ENCODE data around the gene TEDC1. TPM values are rescaled to one million over a fixed set of nuclear protein-coding genes. Genes with fewer than 3 reads are reported as not detected.

The TEDC1 gene
- polyA plus RNA-seq, 1 donor (not counting 4 experiments of a cell fraction or from before 2014, with no cell fraction given) = 5.0 TPM

DNA sequence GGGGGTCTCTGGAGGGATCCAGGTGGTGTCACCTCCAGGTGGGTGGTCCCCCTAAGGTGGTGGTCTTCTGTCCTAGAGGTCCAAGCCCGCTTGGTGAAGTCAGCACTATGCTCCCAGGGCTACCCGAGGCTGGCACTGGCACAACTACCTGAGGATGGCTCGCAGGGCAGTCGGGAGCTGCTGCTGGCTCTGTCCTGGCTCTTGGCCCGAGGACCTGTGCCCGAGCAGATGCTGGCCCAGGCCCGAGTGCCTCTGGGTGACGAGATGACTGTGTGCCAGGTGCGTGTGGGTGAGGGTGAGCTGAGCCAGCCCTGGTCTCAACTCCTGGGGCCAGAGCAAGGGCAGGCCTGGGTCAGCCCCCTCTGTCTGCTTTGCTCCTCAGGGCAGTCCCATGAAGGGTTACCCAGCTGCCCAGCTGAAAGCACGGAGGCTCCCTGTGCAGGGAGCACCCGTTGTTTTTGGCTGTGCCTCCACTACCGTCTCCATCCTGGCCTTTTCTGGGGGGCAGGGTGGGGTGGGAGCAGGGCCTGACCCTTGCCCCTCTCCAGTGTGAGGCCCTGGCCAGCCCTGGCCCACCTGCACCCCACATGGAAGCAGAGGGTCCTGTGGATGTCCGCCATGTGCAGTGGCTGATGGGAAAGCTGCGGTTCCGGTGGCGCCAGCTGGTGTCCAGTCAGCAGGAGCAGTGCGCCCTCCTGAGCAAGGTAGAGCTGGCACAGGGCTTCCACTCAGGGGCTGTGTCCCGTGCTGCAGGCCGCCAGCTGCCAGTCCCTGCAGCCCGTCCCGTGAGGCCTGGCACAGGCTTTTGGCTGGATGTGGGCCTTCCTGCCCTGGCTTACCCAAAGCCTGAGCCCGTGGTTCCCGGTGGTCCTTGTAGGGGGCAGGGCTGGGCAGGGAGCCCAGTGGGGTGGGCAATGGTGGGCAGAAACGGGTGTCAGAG is 1.3 kb downstream of the TEDC1 start:
- Histone ChIP-seq H3K4me3 (ENCODE audit: control insufficient read depth in 2 of 3, extremely low read depth in 1 of 3, insufficient read depth in 2 of 3, low read depth in 1 of 3, low read length in 3 of 3) (peak overlapping the region; percentile 10 to 84 (median 42)), H2AFZ (ENCODE audit: control insufficient read depth, low read length) (no peak overlapping the region), H3K79me2 (ENCODE audit: control insufficient read depth, insufficient read depth, low read length) (no peaks in the 10 kb centered on the region), H3K27ac (ENCODE audit: control insufficient read depth, insufficient read depth, low read length) (no peak overlapping the region), H3K27me3 (ENCODE audit: control insufficient read depth, extremely low read depth, insufficient read depth, low read length) (peaks cover 9% of the 10 kb centered on the region), H3K9me1 (ENCODE audit: control insufficient read depth, extremely low read depth, insufficient read depth, low read length) (no peaks in the 10 kb centered on the region), H3K4me2 (ENCODE audit: control insufficient read depth, extremely low read depth, insufficient read depth, low read depth, low read length) (peak overlapping the region; percentile 66), H4K20me1 (ENCODE audit: control insufficient read depth, extremely low read depth, insufficient read depth, low read length) (peaks cover 5% of the 10 kb centered on the region), H3K9ac (ENCODE audit: control insufficient read depth, extremely low read depth, insufficient read depth, low read length) (no peak overlapping the region), H3K4me1 (ENCODE audit: control insufficient read depth, extremely low read depth, insufficient read depth, low read length) (peaks cover 15% of the 10 kb centered on the region), H3K9me3 (ENCODE audit: control insufficient read depth, low read depth, low read length) (no peaks in the 10 kb centered on the region), H3K36me3 (ENCODE audit: control insufficient read depth in 2 of 2, extremely low read depth in 1 of 2, insufficient read depth in 2 of 2, low read length in 2 of 2) (peaks cover 0 to 2% of the 10 kb centered on the region in 2 experiments)
- dilution Hi-C loops (cut with MboI; ENCODE audit: extremely low pct_ligation_motif_present, low sequenced_read_pairs) = no loop called here
- DNase-seq (ENCODE audit: low read depth, low spot score) = no peak
- no peak for TF ChIP-seq EZH2 (IDR thresholded peaks at IDR 0.05; ENCODE audit: low read length)
- FAIRE-seq = no peak

- no peak overlapping the region for H3K4me2 ChIP-seq (ENCODE audit: control insufficient read depth, extremely low read depth, insufficient read depth, low read depth, low read length)
- dilution Hi-C loops (cut with MboI; ENCODE audit: extremely low pct_ligation_motif_present, low sequenced_read_pairs) = no loop called here
- DNase-seq (ENCODE audit: low read depth, low spot score) (no peak), FAIRE-seq (no peak)
- peaks cover 2 to 3% of the 10 kb centered on the region in 2 experiments for H3K36me3 ChIP-seq (ENCODE audit: control insufficient read depth in 2 of 2, extremely low read depth in 1 of 2, insufficient read depth in 2 of 2, low read length in 2 of 2)
- no peaks in the 10 kb centered on the region for H3K27me3 ChIP-seq (ENCODE audit: control insufficient read depth, extremely low read depth, insufficient read depth, low read length)
- TF ChIP-seq CTCF (optimal IDR thresholded peaks at IDR 0.05 in 1 of 3, IDR thresholded peaks at IDR 0.05 in 1 of 3, conservative IDR thresholded peaks at IDR 0.05 in 1 of 3; ENCODE audit: extremely low read depth in 1 of 3, insufficient read depth in 2 of 3, low read length in 3 of 3) (no peak), EZH2 (IDR thresholded peaks at IDR 0.05; ENCODE audit: low read length) (no peak)
- H3K4me3 ChIP-seq (ENCODE audit: control insufficient read depth in 2 of 3, extremely low read depth in 1 of 3, insufficient read depth in 2 of 3, low read depth in 1 of 3, low read length in 3 of 3) = no peak overlapping the region
- no peak overlapping the region for H3K9ac ChIP-seq (ENCODE audit: control insufficient read depth, extremely low read depth, insufficient read depth, low read length)
- no peaks in the 10 kb centered on the region for H3K9me3 ChIP-seq (ENCODE audit: control insufficient read depth, low read depth, low read length)
- no peaks in the 10 kb centered on the region for H3K79me2 ChIP-seq (ENCODE audit: control insufficient read depth, insufficient read depth, low read length)
- H4K20me1 ChIP-seq (ENCODE audit: control insufficient read depth, extremely low read depth, insufficient read depth, low read length) = peaks cover 5% of the 10 kb centered on the region
- no peak overlapping the region for H2AFZ ChIP-seq (ENCODE audit: control insufficient read depth, low read length)
- H3K27ac ChIP-seq (ENCODE audit: control insufficient read depth, insufficient read depth, low read length) = no peak overlapping the region
- H3K4me1 ChIP-seq (ENCODE audit: control insufficient read depth, extremely low read depth, insufficient read depth, low read length) = peaks cover 9% of the 10 kb centered on the region
- H3K9me1 ChIP-seq (ENCODE audit: control insufficient read depth, extremely low read depth, insufficient read depth, low read length) = no peaks in the 10 kb centered on the region
These were observed 2.2 kb downstream of the TEDC1 start for GRCh38 chr14:105492971-105493871.

Measured in keratinocyte (primary cell).